Vagina (tissue), 2 donors: ENCODE data around the gene EHD2.

ENCODE experiments used
- CTCF ChIP-seq, 3 experiments: fragments of 450-650 bp in 2 of 3; fragments of 200-600 bp in 1 of 3; sonication (generic) in 1 of 3; IDR thresholded peaks; one replicate each; pipeline ENCODE4 v1.5.1; 2017 to 2019; ENCODE audit warnings: antibody characterized with exemption in 3 of 3, mild to moderate bottlenecking in 2 of 3, moderate library complexity in 2 of 3
- POLR2A ChIP-seq, 2 donors: fragments of 450-650 bp; IDR thresholded peaks; one replicate each; pipeline ENCODE4 v1.6.1; 2017; ENCODE audit warnings: antibody characterized with exemption in 2 of 2, mild to moderate bottlenecking in 2 of 2, moderate library complexity in 2 of 2
- POLR2AphosphoS5 ChIP-seq, 2 donors: sonication (generic); formaldehyde crosslinking; IDR thresholded peaks; one replicate each; pipeline ENCODE4 v1.9.0; 2017; ENCODE audit warnings: antibody characterized with exemption in 2 of 2, mild to moderate bottlenecking in 2 of 2, low read depth in 1 of 2; ENCODE audit not compliant: insufficient read depth in 1 of 2

DNA sequence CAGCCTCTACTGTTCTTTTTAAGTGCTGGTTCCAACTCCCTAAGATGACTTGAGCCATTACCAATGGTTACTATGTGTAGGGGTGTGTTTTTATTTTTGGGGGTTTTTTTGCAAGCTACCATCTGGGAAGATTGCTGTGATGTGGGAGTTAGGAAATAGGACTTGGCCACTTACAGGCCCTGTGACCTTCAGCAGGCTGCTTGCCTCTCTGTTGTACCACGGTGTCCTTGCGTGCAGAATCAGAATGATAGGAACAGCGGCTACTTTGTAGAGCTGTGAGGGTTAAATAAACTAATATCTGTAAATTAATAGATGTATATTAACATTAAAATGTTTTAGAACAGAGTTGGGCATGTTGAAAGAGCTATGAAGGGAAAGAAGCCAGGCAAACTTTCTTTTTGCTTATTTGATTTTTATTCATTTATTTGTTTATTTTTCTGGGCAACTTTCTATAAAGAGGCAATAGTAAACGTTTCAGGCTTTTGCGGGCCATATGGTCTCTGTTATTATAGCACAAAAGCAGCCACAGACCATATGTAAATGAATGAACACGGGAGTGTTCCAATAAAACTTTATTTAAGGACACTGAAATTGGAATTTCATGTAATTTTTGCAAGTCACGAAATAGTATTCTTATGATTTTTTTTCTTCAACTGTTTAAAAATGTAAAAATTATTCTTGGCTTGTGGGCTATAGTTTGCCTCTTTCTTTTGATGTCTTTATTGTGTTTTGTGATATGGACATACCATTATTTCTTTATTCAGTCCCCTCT is 26.4 kb upstream of the EHD2 start:
- no peak for TF ChIP-seq CTCF (IDR thresholded peaks at IDR 0.05)
- TF ChIP-seq POLR2A (IDR thresholded peaks at IDR 0.05): no peak
- no peak for TF ChIP-seq POLR2AphosphoS5 (IDR thresholded peaks at IDR 0.05; ENCODE audit: insufficient read depth in 1 of 2, low read depth in 1 of 2)
